Endodermal cell (in vitro differentiated cells): Measurements from ENCODE around the gene REPIN1. TPM values are rescaled to one million over a fixed set of nuclear protein-coding genes. Genes with fewer than 3 reads are reported as not detected.

ENCODE experiments used
- DNase-seq: peaks from one replicate; pipeline ENCODE4 v3.0.0-alpha.2; 2017
- H3K27ac ChIP-seq: 2 replicates; pipeline ENCODE4 v1.5.1; 2013; ENCODE audit warnings: mild to moderate bottlenecking, low read depth, low read length, moderate library complexity
- H3K27me3 ChIP-seq: 2 replicates; pipeline ENCODE4 v1.6.1; 2013; ENCODE audit warnings: mild to moderate bottlenecking, low read length, moderate library complexity; ENCODE audit not compliant: insufficient read depth, control insufficient read depth, poor library complexity, severe bottlenecking
- H3K36me3 ChIP-seq: 2 replicates; pipeline ENCODE4 v1.7.0; 2013; ENCODE audit warnings: mild to moderate bottlenecking, low read length, moderate library complexity; ENCODE audit not compliant: control insufficient read depth, insufficient read depth
- H3K4me1 ChIP-seq: one replicate; pipeline ENCODE4 v1.7.0; 2013; ENCODE audit warnings: low read length; ENCODE audit not compliant: control insufficient read depth, insufficient read depth
- H3K4me3 ChIP-seq: 2 replicates; pipeline ENCODE4 v1.5.1; 2013; ENCODE audit warnings: mild to moderate bottlenecking, low read length, moderate library complexity
- H3K9ac ChIP-seq: 2 replicates; pipeline ENCODE4 v1.6.1; 2013; ENCODE audit warnings: mild to moderate bottlenecking, low read length, moderate library complexity; ENCODE audit not compliant: poor library complexity, severe bottlenecking; ENCODE audit errors: extremely low read depth
- H3K9me3 ChIP-seq: 2 replicates; pipeline ENCODE4 v1.6.1; 2013; ENCODE audit warnings: mild to moderate bottlenecking, low read length, moderate library complexity; ENCODE audit not compliant: control insufficient read depth
- H3K27ac Mint-ChIP-seq: 2 replicates; pipeline ENCODE4 v1.8.0; 2020; ENCODE audit warnings: mixed read lengths
- H3K27me3 Mint-ChIP-seq: 2 replicates; pipeline ENCODE4 v1.8.0; 2021; ENCODE audit warnings: mild to moderate bottlenecking, mixed read lengths; ENCODE audit not compliant: insufficient read depth
- H3K36me3 Mint-ChIP-seq: 2 replicates; pipeline ENCODE4 v1.8.0; 2020; ENCODE audit warnings: low read depth, mixed read lengths
- H3K4me1 Mint-ChIP-seq: 2 replicates; pipeline ENCODE4 v1.8.0; 2020; ENCODE audit warnings: mixed read lengths
- H3K4me3 Mint-ChIP-seq: 2 replicates; pipeline ENCODE4 v1.8.0; 2020; ENCODE audit warnings: mild to moderate bottlenecking, moderate library complexity, mixed read lengths
- H3K9me3 Mint-ChIP-seq: 2 replicates; pipeline ENCODE4 v1.8.0; 2020; ENCODE audit warnings: mild to moderate bottlenecking, mixed read lengths
- WGBS, 2 experiments: methylation state at CpG; one replicate each; pipeline versions ENCODE4 v1.1.5 to v1.1.7; 2013; ENCODE audit warnings: missing lambda C conversion rate in 2 of 2, mixed read lengths in 1 of 2; ENCODE audit not compliant: insufficient coverage in 1 of 2, insufficient read length in 1 of 2; 5-methylcytosine and 5-hydroxymethylcytosine counted together
- total RNA-seq, 2 donors: library from RNA; stranded (reverse); fragmentation: NEBNext Ultra II Directional in 1 of 2; extraction: Animal tissue kit (Norgen Biotek cat#: 25700) in 1 of 2; gene quantifications; 2 replicates in 1 of 2; 3 replicates in 1 of 2; pipeline ENCODE4 v1.2.1, GENCODE V29; 2021
- TF ChIP-seq, protein P1 (sequence below): fragments of 200-600 bp; sonication (generic); conservative IDR thresholded peaks from 2 replicates; pipeline ENCODE4 v1.5.0; 2021; ENCODE audit warnings: antibody characterized with exemption, mild to moderate bottlenecking

REPIN1 gene
- total RNA-seq, 2 donors from 2014 or later = 85.4 to 94.4 TPM

GRCh38 chr7:150413640-150414081 lies 45.0 kb downstream of the REPIN1 start:
- no peak overlapping the region for H3K4me3 ChIP-seq
- H3K4me3 Mint-ChIP-seq = no peak overlapping the region
- no peaks in the 10 kb centered on the region for H3K4me1 Mint-ChIP-seq
- no peaks in the 10 kb centered on the region for H3K9me3 Mint-ChIP-seq
- no peaks in the 10 kb centered on the region for H3K36me3 Mint-ChIP-seq
- no peaks in the 10 kb centered on the region for H3K27me3 ChIP-seq
- TF ChIP-seq, protein P1, sequence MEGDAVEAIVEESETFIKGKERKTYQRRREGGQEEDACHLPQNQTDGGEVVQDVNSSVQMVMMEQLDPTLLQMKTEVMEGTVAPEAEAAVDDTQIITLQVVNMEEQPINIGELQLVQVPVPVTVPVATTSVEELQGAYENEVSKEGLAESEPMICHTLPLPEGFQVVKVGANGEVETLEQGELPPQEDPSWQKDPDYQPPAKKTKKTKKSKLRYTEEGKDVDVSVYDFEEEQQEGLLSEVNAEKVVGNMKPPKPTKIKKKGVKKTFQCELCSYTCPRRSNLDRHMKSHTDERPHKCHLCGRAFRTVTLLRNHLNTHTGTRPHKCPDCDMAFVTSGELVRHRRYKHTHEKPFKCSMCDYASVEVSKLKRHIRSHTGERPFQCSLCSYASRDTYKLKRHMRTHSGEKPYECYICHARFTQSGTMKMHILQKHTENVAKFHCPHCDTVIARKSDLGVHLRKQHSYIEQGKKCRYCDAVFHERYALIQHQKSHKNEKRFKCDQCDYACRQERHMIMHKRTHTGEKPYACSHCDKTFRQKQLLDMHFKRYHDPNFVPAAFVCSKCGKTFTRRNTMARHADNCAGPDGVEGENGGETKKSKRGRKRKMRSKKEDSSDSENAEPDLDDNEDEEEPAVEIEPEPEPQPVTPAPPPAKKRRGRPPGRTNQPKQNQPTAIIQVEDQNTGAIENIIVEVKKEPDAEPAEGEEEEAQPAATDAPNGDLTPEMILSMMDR = no peak
- no peaks in the 10 kb centered on the region for H3K9me3 ChIP-seq
- no peaks in the 10 kb centered on the region for H3K36me3 ChIP-seq
- DNase-seq = no peak
- H3K9ac ChIP-seq = no peak overlapping the region
- H3K27ac Mint-ChIP-seq = no peak overlapping the region
- no peak overlapping the region for H3K27ac ChIP-seq
- no peaks in the 10 kb centered on the region for H3K4me1 ChIP-seq
- 89 to 97% methylated on average over 5 to 11 of the region's 11 CpGs for WGBS, 2 experiments
- H3K27me3 Mint-ChIP-seq = peaks cover 1% of the 10 kb centered on the region

GRCh38 chr7:150415161-150416153 lies 46.8 kb downstream of the REPIN1 start:
- Mint-ChIP-seq H3K9me3 (no peaks in the 10 kb centered on the region), H3K27me3 (peaks cover 7% of the 10 kb centered on the region), H3K27ac (no peak overlapping the region), H3K4me3 (no peak overlapping the region), H3K36me3 (no peaks in the 10 kb centered on the region), H3K4me1 (no peaks in the 10 kb centered on the region)
- TF ChIP-seq, protein P1 = no peak
- H3K9ac ChIP-seq = no peak overlapping the region
- H3K27me3 ChIP-seq = peaks cover 3% of the 10 kb centered on the region
- no peaks in the 10 kb centered on the region for H3K9me3 ChIP-seq
- peak; percentile 34 for DNase-seq
- H3K4me3 ChIP-seq = no peak overlapping the region
- no peak overlapping the region for H3K27ac ChIP-seq
- H3K36me3 ChIP-seq = no peaks in the 10 kb centered on the region
- 92 to 94% methylated on average over 15 to 19 of the region's 19 CpGs for WGBS, 2 experiments
- no peaks in the 10 kb centered on the region for H3K4me1 ChIP-seq

DNA sequence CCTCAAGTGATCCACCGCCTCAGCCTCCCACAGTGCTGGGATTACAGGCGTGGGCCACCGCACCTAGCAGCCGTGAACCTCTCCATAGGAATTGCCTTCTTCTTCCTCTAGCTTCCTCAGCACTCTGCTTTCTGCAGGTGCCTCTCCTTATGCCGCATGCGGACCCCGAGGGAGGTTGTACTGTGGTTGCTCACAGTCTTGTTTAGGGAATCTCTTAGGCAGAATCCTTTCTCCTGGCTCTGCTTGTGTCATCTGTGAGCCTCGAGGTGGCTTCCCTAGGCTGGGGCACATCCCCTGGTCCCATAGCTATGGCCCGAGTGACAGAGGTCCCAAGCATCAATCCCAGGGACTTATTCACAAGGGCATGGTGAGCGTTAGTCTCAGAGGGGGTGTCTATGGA lies 48.6 kb downstream of the REPIN1 start:
- Histone ChIP-seq H3K4me3 (no peak overlapping the region), H3K9me3 (no peaks in the 10 kb centered on the region), H3K9ac (no peak overlapping the region), H3K27ac (no peak overlapping the region), H3K27me3 (peaks cover 8% of the 10 kb centered on the region), H3K4me1 (no peaks in the 10 kb centered on the region), H3K36me3 (no peaks in the 10 kb centered on the region)
- Mint-ChIP-seq H3K4me3 (no peak overlapping the region), H3K36me3 (no peaks in the 10 kb centered on the region), H3K9me3 (no peaks in the 10 kb centered on the region), H3K27ac (no peak overlapping the region), H3K27me3 (peaks cover 13% of the 10 kb centered on the region), H3K4me1 (no peaks in the 10 kb centered on the region)
- WGBS, 2 experiments = 94 to 95% methylated on average over 7 to 10 of the region's 10 CpGs
- no peak for DNase-seq
- TF ChIP-seq, protein P1 = no peak
